ENCODE data around the gene APOL2.

DNA sequence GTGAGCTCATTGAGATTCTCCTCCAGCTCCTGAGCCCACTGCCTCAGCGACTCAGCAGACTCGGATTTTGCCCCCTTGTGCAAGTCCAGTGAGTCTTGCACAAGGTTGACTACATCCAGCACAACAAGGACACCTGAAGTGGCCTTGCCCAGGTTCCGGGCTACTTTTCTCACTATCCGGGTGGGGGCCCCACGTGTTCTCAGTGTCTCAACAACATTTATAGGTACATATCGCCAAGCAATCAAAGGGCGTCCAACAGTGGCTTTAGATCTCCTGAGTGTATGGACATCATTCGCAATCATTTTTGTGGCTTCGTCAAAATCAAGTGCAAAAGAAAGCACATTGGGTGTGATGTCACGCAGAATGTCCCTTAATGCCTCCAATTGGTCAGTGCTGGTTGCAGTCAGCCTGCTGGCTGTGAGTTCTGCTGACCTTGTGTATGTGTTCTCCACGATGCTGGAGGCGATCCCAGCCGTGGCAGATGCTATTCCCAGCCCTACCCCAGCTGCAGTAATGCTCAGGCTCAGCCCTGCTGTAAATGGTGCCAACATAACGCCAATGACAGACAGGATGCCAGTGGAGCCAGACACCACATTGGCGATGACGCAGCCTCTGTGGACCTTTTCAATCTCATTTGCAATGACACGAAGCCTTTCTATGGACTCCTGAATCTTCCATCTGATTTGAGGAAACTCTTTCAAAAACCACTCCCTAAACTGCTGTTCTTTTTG, 48.1 kb downstream of the APOL2 start:
- TF ChIP-seq POLR2A (IDR thresholded peaks at IDR 0.05), result no peak
- TF ChIP-seq, protein P1, sequence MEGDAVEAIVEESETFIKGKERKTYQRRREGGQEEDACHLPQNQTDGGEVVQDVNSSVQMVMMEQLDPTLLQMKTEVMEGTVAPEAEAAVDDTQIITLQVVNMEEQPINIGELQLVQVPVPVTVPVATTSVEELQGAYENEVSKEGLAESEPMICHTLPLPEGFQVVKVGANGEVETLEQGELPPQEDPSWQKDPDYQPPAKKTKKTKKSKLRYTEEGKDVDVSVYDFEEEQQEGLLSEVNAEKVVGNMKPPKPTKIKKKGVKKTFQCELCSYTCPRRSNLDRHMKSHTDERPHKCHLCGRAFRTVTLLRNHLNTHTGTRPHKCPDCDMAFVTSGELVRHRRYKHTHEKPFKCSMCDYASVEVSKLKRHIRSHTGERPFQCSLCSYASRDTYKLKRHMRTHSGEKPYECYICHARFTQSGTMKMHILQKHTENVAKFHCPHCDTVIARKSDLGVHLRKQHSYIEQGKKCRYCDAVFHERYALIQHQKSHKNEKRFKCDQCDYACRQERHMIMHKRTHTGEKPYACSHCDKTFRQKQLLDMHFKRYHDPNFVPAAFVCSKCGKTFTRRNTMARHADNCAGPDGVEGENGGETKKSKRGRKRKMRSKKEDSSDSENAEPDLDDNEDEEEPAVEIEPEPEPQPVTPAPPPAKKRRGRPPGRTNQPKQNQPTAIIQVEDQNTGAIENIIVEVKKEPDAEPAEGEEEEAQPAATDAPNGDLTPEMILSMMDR (IDR thresholded peaks at IDR 0.05), result no peak
